ENCODE results near the gene CAND1.

GRCh38 chr12:67276421-67276820, 7.3 kb downstream of the CAND1 start:
- TF ChIP-seq EZH2phosphoT487 (IDR thresholded peaks at IDR 0.05) (no peak), CTCF (IDR thresholded peaks at IDR 0.05) (no peak)
